WI38 (cell line): ENCODE data around the gene RAB30.
A peak's percentile ranks its signal among the peaks of the same experiment; 100 is the strongest.

Experiments used
- H3K4me3 ChIP-seq: 2 replicates; pipeline ENCODE4 v1.5.1; 2011; ENCODE audit warnings: low read depth, mild to moderate bottlenecking, control low read depth, low read length
- TF ChIP-seq, protein P1 (sequence below): IDR thresholded peaks from 2 replicates; pipeline ENCODE4 v1.5.1; 2012; ENCODE audit warnings: low read depth, mild to moderate bottlenecking, control low read depth, low read length

RAB30 gene

DNA sequence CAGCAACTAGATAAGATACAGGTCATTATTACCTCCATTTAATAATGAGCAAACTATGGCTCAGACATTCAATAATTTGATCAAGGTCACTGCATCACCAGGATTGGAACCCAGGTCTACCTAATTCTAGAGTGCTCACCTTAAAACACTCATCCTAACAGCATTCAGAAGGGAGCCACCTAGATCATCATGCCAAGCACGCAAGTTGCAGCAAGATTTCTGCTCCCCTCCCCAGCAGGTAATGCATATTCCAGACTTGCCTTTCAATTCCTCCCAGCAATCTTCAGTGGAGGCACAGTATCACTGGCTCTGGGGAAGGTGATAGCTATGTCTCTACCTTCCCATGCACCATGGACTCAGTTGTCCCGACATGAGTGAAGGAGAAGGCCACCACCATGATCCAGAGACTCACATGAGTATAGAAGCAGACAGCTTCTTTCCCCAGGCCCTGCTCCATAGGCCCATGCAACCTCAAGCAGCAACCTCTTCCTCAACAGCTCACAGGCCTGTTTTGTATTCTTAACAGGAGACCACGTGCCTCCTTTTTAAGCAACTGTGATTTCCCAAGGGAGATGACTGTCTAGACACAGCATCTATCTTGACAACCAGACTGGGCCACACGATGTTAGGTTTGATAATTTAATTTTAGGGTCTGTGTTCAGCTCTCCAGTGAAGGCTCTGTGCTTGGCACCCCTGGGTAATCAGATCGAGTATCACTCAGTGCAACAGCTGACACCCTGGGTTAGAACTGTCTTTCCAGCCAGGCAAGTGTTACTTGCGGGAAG, 36.4 kb downstream of the RAB30 start:
- TF ChIP-seq, protein P1, sequence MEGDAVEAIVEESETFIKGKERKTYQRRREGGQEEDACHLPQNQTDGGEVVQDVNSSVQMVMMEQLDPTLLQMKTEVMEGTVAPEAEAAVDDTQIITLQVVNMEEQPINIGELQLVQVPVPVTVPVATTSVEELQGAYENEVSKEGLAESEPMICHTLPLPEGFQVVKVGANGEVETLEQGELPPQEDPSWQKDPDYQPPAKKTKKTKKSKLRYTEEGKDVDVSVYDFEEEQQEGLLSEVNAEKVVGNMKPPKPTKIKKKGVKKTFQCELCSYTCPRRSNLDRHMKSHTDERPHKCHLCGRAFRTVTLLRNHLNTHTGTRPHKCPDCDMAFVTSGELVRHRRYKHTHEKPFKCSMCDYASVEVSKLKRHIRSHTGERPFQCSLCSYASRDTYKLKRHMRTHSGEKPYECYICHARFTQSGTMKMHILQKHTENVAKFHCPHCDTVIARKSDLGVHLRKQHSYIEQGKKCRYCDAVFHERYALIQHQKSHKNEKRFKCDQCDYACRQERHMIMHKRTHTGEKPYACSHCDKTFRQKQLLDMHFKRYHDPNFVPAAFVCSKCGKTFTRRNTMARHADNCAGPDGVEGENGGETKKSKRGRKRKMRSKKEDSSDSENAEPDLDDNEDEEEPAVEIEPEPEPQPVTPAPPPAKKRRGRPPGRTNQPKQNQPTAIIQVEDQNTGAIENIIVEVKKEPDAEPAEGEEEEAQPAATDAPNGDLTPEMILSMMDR: no peak
- H3K4me3 ChIP-seq: no peak overlapping the region

DNA sequence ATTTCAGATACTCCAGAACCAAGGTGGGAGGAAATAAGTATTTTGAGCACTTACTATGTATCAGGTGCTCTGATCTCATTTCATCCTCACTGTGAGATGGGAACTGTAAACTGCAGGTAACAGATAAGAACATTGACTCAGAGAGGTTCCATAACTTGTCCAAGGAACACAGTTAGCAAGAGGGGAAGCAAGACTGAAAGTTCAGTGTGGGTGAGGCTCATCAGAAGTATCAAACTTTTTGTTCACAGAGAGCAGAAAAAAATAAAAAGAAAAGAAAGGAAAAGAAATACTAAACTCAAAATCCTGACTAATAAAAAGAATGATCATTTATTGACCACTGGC, 37.1 kb downstream of the RAB30 start:
- TF ChIP-seq, protein P1: no peak
- no peak overlapping the region for H3K4me3 ChIP-seq

DNA sequence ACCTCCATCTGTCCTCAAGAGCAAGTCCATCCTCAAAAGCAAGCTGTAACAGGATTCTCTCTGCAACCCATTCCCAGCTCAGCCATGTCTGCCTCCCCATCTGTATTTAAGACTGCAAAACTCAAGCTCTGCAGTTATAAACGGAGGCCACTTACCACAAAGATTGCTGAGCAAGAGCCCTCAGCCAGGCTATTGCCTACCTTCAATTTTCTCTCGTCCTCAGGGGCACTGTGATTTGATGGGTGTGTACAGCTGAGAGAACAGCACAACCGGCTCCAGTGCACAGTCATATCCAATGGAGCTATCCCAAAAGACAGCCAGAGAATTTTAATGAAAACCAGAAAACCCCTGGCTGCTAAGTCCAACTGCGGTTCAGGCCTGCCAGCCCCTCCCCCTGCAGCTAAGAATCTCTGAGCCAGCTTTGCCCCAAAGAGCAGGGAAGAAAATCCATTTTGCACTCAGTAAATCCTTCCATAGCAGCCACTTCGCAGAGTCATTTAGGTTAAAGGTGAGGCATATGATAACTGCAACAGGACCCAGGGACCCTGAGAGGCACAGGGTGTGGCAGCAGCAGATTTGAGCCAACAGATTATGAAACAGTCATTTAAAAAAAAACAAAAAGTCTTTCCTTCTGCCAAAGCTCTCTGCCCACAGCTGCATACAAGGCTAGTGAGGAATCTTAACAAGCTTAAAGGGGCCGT, 37.6 kb downstream of the RAB30 start:
- peak overlapping the region; percentile 13; the same call in 1 of the 2 replicates for H3K4me3 ChIP-seq
- TF ChIP-seq, protein P1: no peak

DNA sequence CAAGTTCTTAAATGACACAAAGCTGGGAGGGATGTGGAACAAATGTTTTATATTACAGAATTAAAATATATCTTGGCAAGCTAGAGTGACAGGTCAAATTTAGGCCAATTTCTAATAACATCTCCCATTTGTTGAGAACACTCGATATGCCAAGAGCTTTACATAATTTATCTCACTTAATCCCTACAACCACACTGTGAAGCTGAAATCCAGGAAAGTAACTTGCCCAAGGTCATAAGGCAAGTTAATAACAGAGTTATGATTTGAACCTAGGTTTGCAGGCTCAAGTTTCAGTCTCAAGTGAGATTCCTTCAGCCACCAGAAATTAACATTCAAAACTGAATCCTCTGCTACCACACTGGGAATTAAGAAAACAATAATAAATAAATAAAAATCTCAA, 38.3 kb downstream of the RAB30 start:
- H3K4me3 ChIP-seq: no peak overlapping the region
- TF ChIP-seq, protein P1: no peak

DNA sequence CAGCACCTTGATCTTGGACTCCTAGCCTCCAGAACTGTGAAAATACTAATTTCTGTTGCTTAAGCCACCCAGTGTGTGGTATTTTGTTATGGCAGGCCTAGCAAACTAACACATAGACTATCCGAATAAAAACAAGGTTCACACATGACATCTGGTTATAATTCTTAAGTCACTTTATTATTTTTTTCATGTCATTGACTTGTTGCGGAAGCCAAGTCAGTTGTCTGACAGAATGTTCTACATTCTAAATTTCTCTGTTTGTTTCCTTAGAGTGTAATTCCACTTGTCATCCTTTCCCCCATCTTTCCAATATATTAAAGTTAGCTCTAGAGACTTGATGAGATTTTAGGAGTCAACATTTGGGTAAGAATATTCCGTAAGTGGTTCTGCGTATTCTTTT, 40.6 kb downstream of the RAB30 start:
- H3K4me3 ChIP-seq: no peak overlapping the region
- TF ChIP-seq, protein P1: no peak

DNA sequence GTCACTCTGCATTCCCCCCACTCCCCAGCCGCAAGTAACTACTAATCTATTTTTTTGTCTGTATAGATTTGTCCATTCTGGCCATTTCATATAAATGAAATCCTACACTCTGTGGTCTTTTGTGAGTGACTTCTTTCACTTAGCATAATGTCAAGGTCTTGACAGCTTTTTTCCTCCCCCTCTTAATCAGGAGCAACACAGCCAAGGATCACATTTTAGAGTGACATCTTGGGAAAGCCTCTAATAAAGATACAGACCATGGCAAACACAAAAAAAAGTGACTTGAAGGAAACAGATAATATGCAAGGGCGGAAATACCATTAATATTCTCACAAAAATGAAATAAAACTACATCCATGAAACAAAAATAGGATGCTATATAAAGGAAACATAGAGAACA, 43.9 kb downstream of the RAB30 start:
- TF ChIP-seq, protein P1: no peak
- H3K4me3 ChIP-seq: no peak overlapping the region

DNA sequence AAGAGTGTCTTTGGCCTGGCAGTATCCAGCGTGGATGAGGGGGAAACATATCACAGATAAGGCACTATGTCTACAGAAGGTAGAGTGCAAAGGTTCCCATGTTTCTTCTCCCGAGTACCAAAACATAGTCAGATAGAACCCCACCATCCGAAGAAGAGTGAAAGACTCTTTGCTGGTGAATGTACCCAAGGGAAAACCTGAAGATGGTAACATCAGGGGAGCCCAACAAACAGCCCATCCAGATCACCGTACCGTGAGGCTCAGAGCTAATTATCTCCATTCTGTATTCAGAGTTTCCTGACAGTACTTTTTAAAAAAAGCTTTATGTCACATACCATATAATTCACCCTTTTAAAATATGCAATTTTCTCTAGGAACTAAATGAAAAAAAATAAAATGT, 44.4 kb downstream of the RAB30 start:
- TF ChIP-seq, protein P1: no peak
- H3K4me3 ChIP-seq: no peak overlapping the region
